Left renal cortex interstitium (tissue), 4 donors: ENCODE results near the gene KHSRP. TPM values are rescaled to one million over a fixed set of nuclear protein-coding genes. Genes with fewer than 3 reads are reported as not detected.

ENCODE experiments used
- DNase-seq, 4 donors: peaks; one replicate each; pipeline ENCODE4 v3.0.0-alpha.2; 2013; ENCODE audit warnings: low read depth in 4 of 4, low spot score in 2 of 4, missing footprints in 1 of 4
- polyA plus RNA-seq, 4 donors: library from polyadenylated mRNA; unstranded; fragments of 120-200 nt; gene quantifications; one replicate each; pipeline ENCODE4 v1.2.1, GENCODE V29; 2013; ENCODE audit not compliant: insufficient read length in 4 of 4

KHSRP gene, protein sequence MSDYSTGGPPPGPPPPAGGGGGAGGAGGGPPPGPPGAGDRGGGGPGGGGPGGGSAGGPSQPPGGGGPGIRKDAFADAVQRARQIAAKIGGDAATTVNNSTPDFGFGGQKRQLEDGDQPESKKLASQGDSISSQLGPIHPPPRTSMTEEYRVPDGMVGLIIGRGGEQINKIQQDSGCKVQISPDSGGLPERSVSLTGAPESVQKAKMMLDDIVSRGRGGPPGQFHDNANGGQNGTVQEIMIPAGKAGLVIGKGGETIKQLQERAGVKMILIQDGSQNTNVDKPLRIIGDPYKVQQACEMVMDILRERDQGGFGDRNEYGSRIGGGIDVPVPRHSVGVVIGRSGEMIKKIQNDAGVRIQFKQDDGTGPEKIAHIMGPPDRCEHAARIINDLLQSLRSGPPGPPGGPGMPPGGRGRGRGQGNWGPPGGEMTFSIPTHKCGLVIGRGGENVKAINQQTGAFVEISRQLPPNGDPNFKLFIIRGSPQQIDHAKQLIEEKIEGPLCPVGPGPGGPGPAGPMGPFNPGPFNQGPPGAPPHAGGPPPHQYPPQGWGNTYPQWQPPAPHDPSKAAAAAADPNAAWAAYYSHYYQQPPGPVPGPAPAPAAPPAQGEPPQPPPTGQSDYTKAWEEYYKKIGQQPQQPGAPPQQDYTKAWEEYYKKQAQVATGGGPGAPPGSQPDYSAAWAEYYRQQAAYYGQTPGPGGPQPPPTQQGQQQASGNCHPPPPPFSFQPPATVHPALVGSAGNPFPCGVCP
- 100 to 1,000 TPM; 253 to 358 (median 331) TPM for polyA plus RNA-seq

DNA sequence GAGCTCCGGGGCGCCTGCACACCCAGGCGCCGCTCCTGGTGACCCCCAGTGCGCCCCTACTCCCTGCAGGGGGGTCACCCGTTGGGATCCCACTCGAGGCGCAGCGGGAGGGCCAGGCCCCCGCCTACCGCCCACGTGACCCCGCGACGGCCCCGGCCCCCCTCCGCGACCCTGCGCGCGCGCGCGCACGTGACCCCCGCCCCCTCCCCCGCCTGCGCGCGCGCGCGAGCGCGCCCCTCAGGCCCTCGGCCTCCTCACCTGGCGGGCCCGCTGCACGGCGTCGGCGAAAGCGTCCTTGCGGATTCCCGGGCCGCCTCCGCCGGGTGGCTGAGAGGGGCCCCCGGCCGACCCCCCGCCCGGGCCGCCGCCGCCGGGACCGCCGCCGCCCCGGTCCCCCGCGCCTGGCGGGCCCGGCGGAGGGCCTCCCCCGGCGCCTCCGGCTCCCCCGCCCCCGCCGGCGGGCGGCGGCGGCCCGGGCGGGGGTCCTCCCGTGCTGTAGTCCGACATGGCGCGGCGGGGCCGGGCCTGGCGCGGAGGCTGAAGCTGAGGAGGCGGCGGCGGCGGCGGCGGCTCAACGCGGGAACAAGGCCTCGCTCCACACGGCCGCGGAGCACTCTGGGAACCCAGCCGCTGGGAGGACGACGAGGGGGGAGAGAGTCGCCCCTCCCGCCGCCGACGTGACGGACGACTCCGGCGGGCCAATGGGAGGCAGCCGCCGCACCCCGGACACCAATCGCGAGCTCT is at the start of gene KHSRP:
TSS of gene KHSRP (minus strand) at position 617 of the 744 bp plus-strand sequence. CDS start at position 507, 110 bp downstream.
- DNase-seq, result no peak

DNA sequence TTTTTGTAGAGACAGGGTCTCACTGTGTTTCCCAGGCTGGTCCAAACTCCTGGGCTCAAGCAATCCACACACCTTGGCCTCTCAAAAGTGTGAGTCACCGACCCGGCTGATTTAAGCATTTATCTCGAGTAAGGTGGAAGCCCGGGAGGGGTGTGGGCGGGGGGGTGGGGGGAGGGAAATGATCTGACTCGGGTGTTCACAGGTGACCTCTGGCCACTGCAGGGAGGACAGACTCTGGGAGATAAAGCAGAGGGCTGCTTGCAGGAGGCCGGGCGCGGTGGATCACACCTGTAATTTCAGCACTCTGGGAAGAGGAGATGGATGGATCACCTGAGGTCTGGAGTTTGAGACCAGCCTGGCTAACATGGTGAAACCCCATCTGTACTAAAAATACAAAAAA is 49.0 kb upstream of the KHSRP start:
- DNase-seq, result no peak

DNA sequence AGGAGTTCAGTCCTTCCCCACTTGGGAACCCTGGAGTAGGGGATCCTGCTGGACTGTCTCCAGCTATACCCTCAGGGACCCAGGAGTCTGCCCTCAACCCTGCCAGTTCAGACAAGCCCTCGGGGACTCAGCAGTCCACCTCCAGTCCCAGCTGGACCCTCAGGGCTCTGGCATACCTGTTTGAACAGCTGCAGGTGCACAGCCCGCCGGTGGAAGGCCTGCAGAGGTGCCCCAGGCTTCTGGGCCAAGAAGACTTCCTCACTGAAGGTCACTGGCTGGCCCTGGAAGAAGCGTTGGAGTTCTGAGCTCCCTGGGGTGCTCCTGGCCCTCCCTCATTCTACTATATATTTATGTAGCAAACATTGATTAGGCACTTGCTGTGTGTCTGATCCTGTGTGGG is 48.1 kb upstream of the KHSRP start:
- no peak for DNase-seq

DNA sequence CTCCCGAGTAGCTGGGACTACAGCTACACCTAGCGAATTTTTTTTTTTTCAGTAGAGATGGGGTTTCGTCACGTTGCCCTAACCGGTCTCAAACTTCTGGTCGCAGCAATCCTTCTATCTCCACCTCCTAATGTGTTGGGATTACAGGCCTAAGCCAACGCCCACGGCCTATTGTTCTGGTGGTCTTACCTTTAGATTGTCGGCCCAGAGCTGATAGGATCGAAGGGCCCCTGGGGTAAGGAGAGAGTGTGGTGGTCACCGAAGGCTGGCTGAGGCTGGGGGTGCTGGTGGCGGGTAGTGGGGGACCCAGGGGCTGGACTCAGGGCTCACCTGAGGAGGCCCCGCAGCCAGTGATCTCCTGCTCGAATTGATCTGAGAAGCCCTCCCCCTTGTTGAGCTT is 46.5 kb upstream of the KHSRP start:
- no peak for DNase-seq

DNA sequence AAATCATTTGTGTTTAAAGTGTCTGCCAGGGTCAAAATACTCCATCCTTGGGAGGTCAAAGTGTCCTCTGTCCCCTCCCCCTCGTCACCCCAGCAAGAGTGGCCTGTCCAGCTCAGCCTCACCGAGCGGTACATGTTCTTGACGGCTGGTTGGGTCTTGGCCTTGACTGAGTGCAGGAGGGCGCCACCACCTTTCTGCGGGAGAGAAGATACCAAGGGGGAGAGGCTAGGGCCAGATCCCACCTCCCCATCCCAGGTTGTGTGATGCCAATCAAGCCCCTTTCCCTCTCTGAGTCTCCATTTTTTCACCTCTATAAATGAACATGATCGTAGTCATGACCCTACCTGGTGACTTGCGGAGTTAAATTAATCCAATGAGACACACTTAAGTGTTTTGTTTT is 45.6 kb upstream of the KHSRP start:
- DNase-seq, result no peak

DNA sequence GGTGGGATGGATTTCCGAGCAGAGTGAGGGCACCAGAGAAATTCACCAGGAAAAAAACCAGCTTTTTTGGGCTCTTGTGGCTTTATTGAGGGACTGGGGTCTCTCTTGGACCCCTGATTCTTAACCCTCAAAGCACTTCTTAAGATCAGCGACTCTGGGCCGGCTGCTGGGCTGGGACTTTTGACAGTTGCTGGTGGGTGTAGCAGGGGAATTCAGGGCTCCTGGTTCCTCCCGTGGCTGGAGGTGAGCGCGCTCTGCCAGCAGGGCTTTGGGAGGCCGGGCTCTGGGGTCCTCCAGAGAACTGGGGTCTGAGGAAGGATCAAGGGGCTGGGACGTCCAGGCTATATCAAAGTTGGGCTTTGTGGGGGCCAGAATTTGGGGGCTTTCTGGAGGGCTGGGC is 42.8 kb upstream of the KHSRP start:
- no peak for DNase-seq

DNA sequence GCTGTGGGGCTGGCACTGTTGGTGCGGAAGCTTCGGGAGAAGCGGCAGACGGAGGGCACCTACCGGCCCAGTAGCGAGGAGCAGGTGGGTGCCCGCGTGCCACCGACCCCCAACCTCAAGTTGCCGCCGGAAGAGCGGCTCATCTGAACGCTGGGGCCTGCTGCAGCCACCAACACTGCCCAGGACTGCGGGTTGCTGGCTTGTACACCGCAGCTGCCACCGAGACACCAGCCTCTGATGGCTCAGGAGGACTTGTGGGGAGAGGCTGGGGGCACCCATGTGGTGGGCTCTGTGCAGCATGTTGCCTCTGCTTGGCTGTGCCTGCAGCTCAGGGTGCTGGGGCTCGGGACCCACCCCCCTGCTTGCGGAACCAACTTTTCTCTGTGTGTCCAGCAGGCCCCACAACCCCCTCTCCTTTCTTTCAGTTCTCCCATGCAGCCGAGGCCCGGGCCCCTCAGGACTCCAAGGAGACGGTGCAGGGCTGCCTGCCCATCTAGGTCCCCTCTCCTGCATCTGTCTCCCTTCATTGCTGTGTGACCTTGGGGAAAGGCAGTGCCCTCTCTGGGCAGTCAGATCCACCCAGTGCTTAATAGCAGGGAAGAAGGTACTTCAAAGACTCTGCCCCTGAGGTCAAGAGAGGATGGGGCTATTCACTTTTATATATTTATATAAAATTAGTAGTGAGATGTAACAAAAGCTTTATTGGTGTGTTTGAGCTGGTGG is 42.1 kb upstream of the KHSRP start:
- DNase-seq, result no peak

DNA sequence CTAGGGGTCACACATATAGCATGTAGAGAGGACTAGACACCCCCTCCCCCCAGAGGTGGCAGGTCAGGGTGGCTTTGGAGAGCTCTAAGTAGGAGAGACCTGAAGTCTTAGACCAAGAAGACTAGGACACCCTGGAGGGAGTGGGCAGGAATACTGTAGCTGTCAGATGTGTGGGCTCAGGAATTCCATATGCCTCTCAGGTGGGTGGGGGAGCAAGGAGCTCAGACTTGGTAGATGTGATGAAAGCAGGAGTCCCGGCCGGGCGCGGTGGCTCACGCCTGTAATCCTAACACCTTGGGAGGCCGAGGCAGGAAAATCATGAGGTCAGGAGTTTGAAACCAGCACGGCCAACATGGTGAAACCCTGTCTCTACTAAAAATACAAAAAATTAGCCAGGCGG is 41.1 kb upstream of the KHSRP start:
- DNase-seq, result no peak

DNA sequence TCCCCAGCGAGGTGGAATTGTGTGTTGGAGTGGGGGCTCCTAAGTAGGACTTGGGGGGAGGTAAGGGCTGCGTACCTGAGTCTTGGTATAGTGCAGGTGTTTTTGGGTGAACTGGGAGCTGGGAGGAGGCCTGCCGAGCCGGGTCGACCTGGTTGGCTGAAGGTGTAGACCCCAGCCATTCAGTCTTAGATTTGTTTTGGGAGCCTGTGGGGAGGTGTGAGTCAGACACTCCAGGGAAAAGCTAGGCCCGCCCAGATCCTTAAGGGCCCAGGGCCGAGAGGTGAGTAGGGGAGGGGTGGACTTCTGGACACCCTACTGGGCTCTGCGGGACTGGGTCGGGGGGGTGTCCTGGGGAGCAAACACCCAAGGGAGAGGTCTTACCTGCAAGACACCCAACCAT is 40.4 kb upstream of the KHSRP start:
- DNase-seq, result no peak

DNA sequence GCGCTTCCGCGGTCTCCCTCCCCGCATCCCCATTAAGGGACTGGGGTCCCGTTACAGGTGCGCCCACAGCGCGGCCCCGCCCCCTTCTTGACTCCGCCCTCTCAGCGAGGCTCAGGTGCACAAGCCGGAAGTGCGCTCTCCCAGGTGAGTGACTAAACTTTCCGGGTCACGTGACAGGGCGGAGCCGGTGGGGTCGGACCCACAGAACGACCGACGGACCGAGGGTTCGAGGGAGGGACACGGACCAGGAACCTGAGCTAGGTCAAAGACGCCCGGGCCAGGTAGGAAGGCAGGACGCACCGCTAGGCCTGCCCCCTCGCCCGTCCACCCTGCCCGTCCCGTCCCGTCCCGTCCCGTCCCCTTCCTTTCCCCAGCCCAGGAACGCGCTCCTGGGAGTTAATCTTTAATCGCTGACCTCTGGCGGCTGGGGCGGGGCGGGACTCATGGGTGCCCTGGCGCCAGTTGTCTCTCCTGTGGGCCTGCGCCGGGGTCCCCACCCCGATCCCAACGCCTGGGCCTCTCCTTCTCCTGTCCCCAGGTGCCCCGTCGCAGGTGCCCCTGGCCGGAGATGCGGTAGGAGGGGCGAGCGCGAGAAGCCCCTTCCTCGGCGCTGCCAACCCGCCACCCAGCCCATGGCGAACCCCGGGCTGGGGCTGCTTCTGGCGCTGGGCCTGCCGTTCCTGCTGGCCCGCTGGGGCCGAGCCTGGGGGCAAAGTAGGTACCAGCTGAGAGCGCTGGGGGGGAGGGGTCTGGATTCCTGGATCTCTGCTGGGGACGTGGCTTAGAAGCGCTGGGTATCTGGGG is 39.7 kb upstream of the KHSRP start, which contains the start of gene CRB3:
TSS of gene CRB3 (plus strand) at position 202 of the 804 bp plus-strand sequence. CDS start at position 633, 431 bp downstream.
- peak; percentile 21 to 69 (median 50) for DNase-seq

DNA sequence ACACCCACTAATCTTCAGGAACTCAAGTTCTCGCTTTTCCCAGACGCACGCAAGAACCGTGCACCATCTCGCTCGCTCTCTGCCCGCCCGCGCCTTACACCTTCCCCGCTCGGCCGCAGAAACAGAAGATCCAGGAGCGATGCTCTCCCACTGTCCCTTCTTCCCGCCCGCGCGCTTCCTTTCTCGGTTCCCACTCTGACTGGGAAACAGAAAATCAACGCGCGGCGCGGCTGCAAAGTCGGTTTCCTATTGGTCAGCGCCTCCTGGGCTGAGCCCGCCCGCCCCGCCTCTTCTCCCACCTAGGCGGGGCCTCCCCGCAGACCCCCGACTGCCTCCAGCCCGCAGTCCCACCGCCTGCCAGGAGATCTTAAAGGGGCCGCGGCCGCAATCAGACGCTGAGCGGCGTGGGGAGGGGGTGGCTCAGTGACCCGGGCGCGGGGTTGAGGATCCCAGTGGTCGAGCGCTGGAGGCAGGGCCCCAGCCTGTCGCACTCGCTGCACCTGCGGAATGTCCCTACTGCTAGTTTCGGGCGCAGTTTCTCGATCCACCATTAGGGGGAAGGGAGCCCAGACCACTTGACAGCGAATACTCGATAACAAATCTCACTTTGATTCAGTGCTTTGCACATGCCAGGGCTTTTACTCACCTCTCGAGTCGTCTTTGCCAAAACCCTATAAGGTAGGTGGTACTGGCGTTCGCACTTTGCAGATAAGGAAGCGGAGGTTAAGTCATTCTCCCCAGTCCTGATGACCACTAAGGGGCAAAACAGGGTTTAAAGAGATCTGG is 35.7 kb upstream of the KHSRP start:
- DNase-seq, result peak; percentile 92 to 99 (median 92)

DNA sequence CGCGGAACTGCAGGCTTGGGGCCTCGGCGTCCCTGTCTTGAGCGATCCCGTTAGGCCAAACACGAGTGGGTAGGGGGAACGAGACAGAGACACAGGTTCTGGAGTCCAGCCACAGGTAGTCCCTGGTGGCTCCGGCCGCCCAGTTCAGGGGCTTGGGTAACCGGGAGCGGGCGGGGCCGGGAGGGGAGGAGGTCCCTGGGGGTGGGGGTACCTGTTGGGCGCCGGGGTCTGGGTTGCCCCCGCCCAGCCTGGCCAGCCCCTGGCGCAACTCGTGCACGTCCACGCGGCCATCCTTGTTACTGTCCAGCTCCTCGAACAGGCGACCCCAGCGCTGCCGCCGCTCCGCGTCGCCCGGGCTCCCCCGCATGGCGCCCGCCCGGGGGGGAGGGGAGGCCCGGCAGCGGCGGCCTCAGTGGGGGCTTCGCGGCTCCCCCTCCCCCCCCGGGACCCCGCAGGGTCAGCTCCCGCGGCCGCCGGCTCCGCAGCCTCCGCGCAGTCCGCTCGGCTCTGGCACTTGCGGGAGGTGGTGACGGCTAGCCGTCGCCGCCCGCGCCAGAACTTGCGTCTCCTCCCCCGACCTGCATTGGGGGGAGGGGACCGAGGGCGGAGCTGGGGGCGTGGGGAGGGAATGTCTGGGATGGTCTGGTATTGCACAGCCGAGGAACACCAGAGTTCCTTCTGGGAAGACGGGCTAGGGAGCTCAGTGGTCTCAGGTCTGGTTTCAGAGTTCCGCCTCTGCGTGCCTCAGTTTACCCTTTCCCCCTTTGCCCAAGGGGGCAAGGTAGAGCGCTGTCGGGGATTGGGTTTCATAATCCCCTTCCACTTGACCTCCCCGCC is 34.9 kb upstream of the KHSRP start, which contains the start of gene SLC25A23:
TSS of gene SLC25A23 (minus strand) at position 531 of the 837 bp plus-strand sequence. CDS start at position 367, 164 bp downstream.
- DNase-seq, result peak; percentile 47 to 66 (median 62)

DNA sequence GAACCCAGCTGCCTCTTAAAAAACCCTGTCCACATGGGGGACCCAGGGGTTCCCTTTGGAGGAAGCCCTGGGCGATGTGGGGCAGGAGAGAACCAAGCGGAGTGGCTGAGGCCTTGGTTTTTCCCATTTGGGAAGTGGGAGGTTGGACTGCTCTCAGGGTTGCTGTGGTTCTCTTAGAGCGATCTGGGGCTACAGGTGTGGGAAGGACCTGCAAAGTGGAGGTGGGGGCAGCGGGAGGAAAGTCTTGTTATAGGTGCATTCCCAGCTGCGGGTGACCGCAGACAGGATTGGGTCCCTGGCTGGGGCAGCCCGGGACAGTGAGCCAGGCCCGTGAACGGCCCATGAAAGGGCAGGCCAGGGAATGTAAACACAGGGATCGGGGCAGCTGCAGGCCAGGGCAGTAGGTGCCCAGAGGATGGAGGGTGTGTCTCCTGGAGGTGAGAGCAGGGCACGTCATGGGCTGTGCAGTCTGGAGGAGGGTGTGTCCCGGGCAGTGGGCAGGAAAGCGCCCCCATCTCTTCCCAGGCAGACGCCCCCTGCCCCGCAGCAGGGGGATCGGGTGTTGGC is 34.2 kb upstream of the KHSRP start:
- DNase-seq, result no peak

DNA sequence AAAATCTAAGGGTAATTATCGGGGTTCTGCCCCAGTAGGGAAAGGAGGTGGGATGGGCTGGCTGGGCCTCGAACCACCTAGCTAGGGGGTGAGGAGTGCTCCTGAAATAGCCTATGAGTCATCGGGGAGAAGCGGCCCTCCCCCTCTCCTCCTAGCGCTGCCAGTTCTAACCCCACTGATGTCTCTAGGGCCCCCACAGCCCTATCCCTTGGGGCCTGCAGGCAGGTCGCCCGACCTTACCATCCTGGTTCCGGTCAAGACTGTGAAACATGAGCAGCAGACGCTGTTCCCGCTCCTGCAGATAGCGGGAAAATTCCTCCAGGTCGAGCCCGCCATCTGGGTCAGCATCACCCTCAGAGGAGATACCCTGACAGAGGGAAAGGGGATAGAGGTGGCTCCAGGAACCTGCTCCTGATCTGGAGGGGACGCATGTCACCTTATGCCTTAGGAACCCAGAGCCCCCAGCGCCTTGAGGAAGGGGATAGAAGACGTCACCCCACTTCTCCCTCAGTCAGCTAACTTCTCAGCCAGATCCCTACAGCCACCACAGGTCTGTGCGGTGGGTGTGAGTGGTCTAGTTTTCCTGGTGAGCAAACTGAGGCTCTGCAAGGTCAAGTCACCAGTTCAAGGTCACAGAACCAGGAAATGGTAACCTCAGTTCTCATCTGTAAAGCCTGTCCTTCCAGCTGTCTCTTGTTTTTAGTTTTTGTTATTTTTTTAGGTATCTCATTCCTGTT is 33.5 kb upstream of the KHSRP start:
- no peak for DNase-seq

DNA sequence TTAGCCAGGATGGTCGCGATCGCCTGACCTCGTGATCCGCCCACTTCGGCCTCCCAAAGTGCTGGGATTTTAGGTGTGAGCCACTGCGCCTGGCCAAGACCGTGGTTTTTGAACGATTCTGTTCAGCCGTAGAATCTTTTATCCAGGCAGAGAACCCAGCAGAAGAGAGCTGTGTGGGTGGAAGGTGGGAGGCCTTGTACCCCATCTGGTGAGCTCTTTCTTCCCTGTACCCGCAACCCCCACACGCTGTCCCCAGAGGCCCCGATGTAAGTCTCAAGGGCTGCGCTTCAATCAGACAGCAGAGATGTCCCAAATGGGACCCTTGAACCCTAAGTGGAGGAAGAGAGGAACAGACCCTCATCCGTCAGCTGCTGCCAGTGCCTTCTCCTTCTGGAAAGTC is 31.3 kb upstream of the KHSRP start:
- no peak for DNase-seq

DNA sequence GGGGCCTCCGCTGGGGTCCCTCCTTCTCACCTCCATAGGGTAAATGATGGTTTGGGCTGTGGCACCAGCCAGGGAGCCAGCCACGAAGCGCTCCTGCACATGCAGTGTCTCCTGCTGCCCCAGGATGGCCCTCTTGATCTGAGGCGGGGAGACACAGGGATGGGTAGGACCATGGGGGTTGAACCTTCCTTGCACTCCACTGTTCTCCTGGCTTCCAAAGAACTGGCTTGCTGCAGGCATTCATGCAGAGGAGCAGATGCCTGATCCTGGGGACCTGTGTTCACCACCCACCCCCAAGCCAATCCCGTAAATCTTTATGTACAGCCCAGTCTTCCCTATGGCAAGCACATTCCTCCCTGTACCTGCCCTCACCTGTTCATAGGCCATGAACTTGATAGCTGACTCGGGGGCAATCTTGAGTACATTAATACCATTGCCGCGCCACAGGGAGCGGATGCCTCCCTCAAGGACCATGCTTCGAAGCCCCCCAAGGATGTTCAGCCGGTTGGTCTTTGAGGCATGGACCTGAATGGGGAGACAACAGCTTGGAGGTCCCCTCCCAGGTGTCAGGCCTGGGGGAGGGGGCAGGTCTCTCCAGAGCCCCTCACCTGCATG is 29.4 kb upstream of the KHSRP start:
- DNase-seq, result no peak
